ENCODE data around the gene AHI1.

DNA sequence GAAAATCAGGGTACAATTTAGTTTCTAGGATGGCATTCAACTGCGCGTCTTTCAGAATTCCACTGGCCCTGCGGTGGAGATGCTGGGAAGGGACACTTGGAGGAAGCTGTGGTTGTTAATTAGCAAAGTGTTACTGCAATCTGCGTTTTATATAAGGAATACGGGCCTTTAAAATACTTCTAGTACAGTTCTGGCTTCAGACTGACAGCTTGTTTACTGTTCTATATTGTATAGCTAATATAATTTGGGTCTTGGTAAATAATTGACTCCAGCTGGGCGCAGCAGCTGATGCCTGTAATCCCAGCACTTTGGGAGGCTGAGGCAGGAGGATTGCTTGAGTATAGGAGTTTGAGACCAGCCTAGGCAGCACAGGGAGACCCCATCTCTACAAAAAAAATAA lies 252.7 kb downstream of the AHI1 start:
- no peak for TF ChIP-seq ZNF337 (CRISPR knock-in tag; IDR thresholded peaks at IDR 0.05; ENCODE audit: borderline replicate concordance, low read depth)
- TF ChIP-seq, protein P1, sequence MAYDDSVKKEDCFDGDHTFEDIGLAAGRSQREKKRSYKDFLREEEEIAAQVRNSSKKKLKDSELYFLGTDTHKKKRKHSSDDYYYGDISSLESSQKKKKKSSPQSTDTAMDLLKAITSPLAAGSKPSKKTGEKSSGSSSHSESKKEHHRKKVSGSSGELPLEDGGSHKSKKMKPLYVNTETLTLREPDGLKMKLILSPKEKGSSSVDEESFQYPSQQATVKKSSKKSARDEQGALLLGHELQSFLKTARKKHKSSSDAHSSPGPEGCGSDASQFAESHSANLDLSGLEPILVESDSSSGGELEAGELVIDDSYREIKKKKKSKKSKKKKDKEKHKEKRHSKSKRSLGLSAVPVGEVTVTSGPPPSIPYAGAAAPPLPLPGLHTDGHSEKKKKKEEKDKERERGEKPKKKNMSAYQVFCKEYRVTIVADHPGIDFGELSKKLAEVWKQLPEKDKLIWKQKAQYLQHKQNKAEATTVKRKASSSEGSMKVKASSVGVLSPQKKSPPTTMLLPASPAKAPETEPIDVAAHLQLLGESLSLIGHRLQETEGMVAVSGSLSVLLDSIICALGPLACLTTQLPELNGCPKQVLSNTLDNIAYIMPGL (CRISPR knock-in tag; IDR thresholded peaks at IDR 0.05; ENCODE audit: borderline replicate concordance in 1 of 2, low read depth in 1 of 2): no peak
